Psoas muscle (tissue), 8 donors: Measurements from ENCODE around the gene TNFAIP2. TPM values are rescaled to one million over a fixed set of nuclear protein-coding genes. Genes with fewer than 3 reads are reported as not detected.
"Not testable (repeated sequence)": the region's sequence is repeated elsewhere in the genome, so short reads cannot be mapped to it uniquely, and the experiment has no call there.

Source experiments
- ATAC-seq, 4 donors: fragments of 200-7000 bp; cut with Tn5 transposase; one replicate each; pipeline ENCODE4 v1.9.1; 2020; ENCODE audit warnings: moderate library complexity in 3 of 4, mild to moderate bottlenecking in 2 of 4
- DNase-seq, 2 donors: peaks; one replicate each; pipeline ENCODE4 v3.0.0-alpha.2; 2020
- H3K27ac ChIP-seq: fragments of 200-600 bp; one replicate; pipeline ENCODE4 v1.8.0; 2022
- H3K27me3 ChIP-seq, 3 donors: fragments of 200-600 bp in 1 of 3; one replicate each; pipeline versions ENCODE4 v1.6.1 to v1.8.0; 2013 to 2022; ENCODE audit warnings: low read length in 2 of 3, mild to moderate bottlenecking in 2 of 3, moderate library complexity in 1 of 3; ENCODE audit not compliant: insufficient read depth in 3 of 3
- H3K36me3 ChIP-seq, 2 donors: fragments of 200-600 bp in 1 of 2; one replicate each; pipeline versions ENCODE4 v1.6.1 to v1.8.0; 2013 to 2022; ENCODE audit warnings: low read depth in 1 of 2, mild to moderate bottlenecking in 1 of 2, moderate library complexity in 1 of 2; ENCODE audit not compliant: insufficient read depth in 1 of 2
- H3K4me1 ChIP-seq: fragments of 200-600 bp; one replicate; pipeline ENCODE4 v1.8.0; 2022
- H3K4me3 ChIP-seq: fragments of 200-600 bp; one replicate; pipeline ENCODE4 v1.8.0; 2022; ENCODE audit warnings: mild to moderate bottlenecking
- H3K9me3 ChIP-seq: fragments of 200-600 bp; one replicate; pipeline ENCODE4 v1.8.0; 2022
- CTCF ChIP-seq: fragments of 200-600 bp; IDR thresholded peaks from one replicate; pipeline ENCODE4 v1.8.0; 2022; ENCODE audit warnings: antibody characterized with exemption
- WGBS, 3 donors: extraction: QIAGEN DNeasy Blood & Tissue Kit; methylation state at CpG; one replicate each; pipeline versions ENCODE4 v1.1.6 to v1.1.7; 2013; 5-methylcytosine and 5-hydroxymethylcytosine counted together
- intact Hi-C, 2 donors: fragments of 100-400 bp; cut with DNase I; formaldehyde crosslinking; loops; one replicate each; pipeline versions ENCODE4 v1.11.0 to v1.14.2; 2022
- polyA plus RNA-seq, 3 donors: library from polyadenylated mRNA; stranded (reverse); fragments of 200-250 nt; gene quantifications; one replicate each; pipeline ENCODE4 v1.2.3, GENCODE V29; 2013
- total RNA-seq, 4 donors: library from RNA; stranded (reverse); fragmentation: NEBNext Ultra II Directional in 2 of 4; extraction: Animal tissue kit (Norgen Biotek cat#: 25700) in 2 of 4; gene quantifications; one replicate each; pipeline versions ENCODE4 v1.2.1 to v1.2.4, GENCODE V29; 2021 to 2023
- donor health status: healthy with polysubstance abuse.
- donor health status: DM: no; HTN: no; CAD: no; lungs with moderate emphysema.
- donor health status: Bipolar disorder and iron deficiency.
- donor health status: healthy.
- donor health status: DM: yes; HTN: yes; CAD: no.
- donor health status: DM: no; HTN: no; CAD: no.
- donor health status: DM: no; HTN: no; CAD: no.
- donor health status: DM: yes; HTN: yes; CAD: no.

Gene TNFAIP2
- total and polyA plus RNA-seq, 7 donors, result 25.7 to 146 (median 39.9) TPM

GRCh38 chr14:103115845-103116572 lies 7.3 kb upstream of the TNFAIP2 start:
- intact Hi-C loops, result no loop called here
- Histone ChIP-seq H3K27ac (no peak overlapping the region), H3K4me1 (peaks cover 34% of the 10 kb centered on the region), H3K27me3 (no peaks in the 10 kb centered on the region), H3K36me3 (no peaks in the 10 kb centered on the region), H3K4me3 (no peak overlapping the region), H3K9me3 (no peaks in the 10 kb centered on the region)
- DNase-seq, result no peak
- ATAC-seq, result no peak
- WGBS, 3 donors, result 92 to 97% (median 94%) methylated on average over 10 of the region's 10 CpGs
- TF ChIP-seq CTCF, result no peak

GRCh38 chr14:103116636-103117035 lies 6.6 kb upstream of the TNFAIP2 start:
- ATAC-seq, result no peak
- WGBS, 3 donors, result 91 to 92% (median 92%) methylated on average over 17 of the region's 17 CpGs
- H3K9me3 ChIP-seq, result no peaks in the 10 kb centered on the region
- no peaks in the 10 kb centered on the region for H3K36me3 ChIP-seq
- H3K27me3 ChIP-seq, result no peaks in the 10 kb centered on the region
- H3K27ac ChIP-seq, result no peak overlapping the region
- H3K4me3 ChIP-seq, result no peak overlapping the region
- DNase-seq, result no peak
- H3K4me1 ChIP-seq, result peaks cover 34% of the 10 kb centered on the region
- no peak for TF ChIP-seq CTCF
- intact Hi-C loops, result no loop called here

- DNase-seq, H3K9me3 ChIP-seq, H3K27ac ChIP-seq, H3K36me3 ChIP-seq, H3K27me3 ChIP-seq, ATAC-seq, H3K4me3 ChIP-seq, intact Hi-C loops: not testable (repeated sequence)
- H3K4me1 ChIP-seq, result peaks cover 29% of the 10 kb centered on the region
- 77 to 91% (median 78%) methylated on average over 7 of the region's 7 CpGs for WGBS, 3 donors
These were observed 5.8 kb upstream of the TNFAIP2 start for GRCh38 chr14:103117499-103117898.

GRCh38 chr14:103118018-103118662 lies 5.1 kb upstream of the TNFAIP2 start:
- 12 to 25% (median 16%) methylated on average over 9 to 10 of the region's 10 CpGs for WGBS, 3 donors
- H3K4me1 ChIP-seq, result peaks cover 34% of the 10 kb centered on the region
- no peak overlapping the region for H3K4me3 ChIP-seq
- DNase-seq (peak; percentile 84 to 89), ATAC-seq (peak; percentile 52 to 72 (median 56))
- intact Hi-C loops, result no loop called here
- no peaks in the 10 kb centered on the region for H3K27me3 ChIP-seq
- H3K27ac ChIP-seq, result peak overlapping the region; percentile 73
- no peak for TF ChIP-seq CTCF
- H3K9me3 ChIP-seq, result no peaks in the 10 kb centered on the region
- H3K36me3 ChIP-seq, result no peaks in the 10 kb centered on the region

GRCh38 chr14:103118663-103119404 lies 4.4 kb upstream of the TNFAIP2 start:
- no peaks in the 10 kb centered on the region for H3K9me3 ChIP-seq
- peak overlapping the region; percentile 73 for H3K27ac ChIP-seq
- intact Hi-C loops, result no loop called here
- ATAC-seq (no peak), DNase-seq (peak; percentile 68 to 81)
- peaks cover 34% of the 10 kb centered on the region for H3K4me1 ChIP-seq
- no peak for TF ChIP-seq CTCF
- no peaks in the 10 kb centered on the region for H3K27me3 ChIP-seq
- 48 to 64% (median 60%) methylated on average over 8 to 9 of the region's 9 CpGs for WGBS, 3 donors
- H3K4me3 ChIP-seq, result no peak overlapping the region
- no peaks in the 10 kb centered on the region for H3K36me3 ChIP-seq

GRCh38 chr14:103119527-103119926 lies 3.7 kb upstream of the TNFAIP2 start:
- H3K9me3 ChIP-seq, DNase-seq, H3K27me3 ChIP-seq, H3K36me3 ChIP-seq, H3K27ac ChIP-seq, ATAC-seq, H3K4me3 ChIP-seq, intact Hi-C loops: not testable (repeated sequence)
- WGBS, 3 donors, result 89 to 98% (median 92%) methylated on average over 8 of the region's 8 CpGs
- peaks cover 34% of the 10 kb centered on the region for H3K4me1 ChIP-seq
